HepG2 (cell line): ENCODE data around the gene LRRC3C. TPM values are rescaled to one million over a fixed set of nuclear protein-coding genes. Genes with fewer than 3 reads are reported as not detected.

Experiments used
- ARHGAP35 ChIP-seq: sonication (generic); formaldehyde crosslinking; IDR thresholded peaks from 2 replicates; pipeline ENCODE4 v1.9.0; 2022; ENCODE audit warnings: mild to moderate bottlenecking, inconsistent platforms, moderate library complexity, missing genetic modification reagents, borderline replicate concordance
- EED ChIP-seq: sonication (generic); formaldehyde crosslinking; IDR thresholded peaks from 2 replicates; pipeline ENCODE4 v1.5.0; 2020; ENCODE audit warnings: mild to moderate bottlenecking, missing genetic modification reagents
- ERF ChIP-seq: IDR thresholded peaks from 2 replicates; pipeline ENCODE4 v1.6.1; 2018; ENCODE audit warnings: missing biosample characterization, missing genetic modification reagents
- NFYC ChIP-seq: IDR thresholded peaks from 2 replicates; pipeline ENCODE4 v1.6.1; 2016; ENCODE audit warnings: missing genetic modification reagents, missing compliant biosample characterization
- PRDM15 ChIP-seq: sonication (generic); formaldehyde crosslinking; IDR thresholded peaks from 2 replicates; pipeline ENCODE4 v1.4.0; 2020; ENCODE audit warnings: missing genetic modification reagents
- PRMT3 ChIP-seq: sonication (generic); formaldehyde crosslinking; IDR thresholded peaks from 2 replicates; pipeline ENCODE4 v1.8.1; 2022; ENCODE audit warnings: low read depth, mild to moderate bottlenecking, moderate library complexity, missing genetic modification reagents, borderline replicate concordance
- SKI ChIP-seq: fragments of 450-650 bp; IDR thresholded peaks from one replicate; pipeline ENCODE4 v1.6.1; 2018; ENCODE audit warnings: mild to moderate bottlenecking; ENCODE audit not compliant: partially characterized antibody
- WIZ ChIP-seq: sonication (generic); formaldehyde crosslinking; IDR thresholded peaks from 2 replicates; pipeline ENCODE4 v1.5.1; 2020; ENCODE audit warnings: mild to moderate bottlenecking, missing genetic modification reagents
- ZFYVE20 ChIP-seq: sonication (generic); formaldehyde crosslinking; IDR thresholded peaks from 2 replicates; pipeline ENCODE4 v1.8.0; 2023; ENCODE audit warnings: low read depth, mild to moderate bottlenecking, moderate library complexity, missing genetic modification reagents, borderline replicate concordance
- ZNF30 ChIP-seq: sonication (generic); formaldehyde crosslinking; IDR thresholded peaks from 2 replicates; pipeline ENCODE4 v1.5.0; 2020; ENCODE audit warnings: mild to moderate bottlenecking, missing genetic modification reagents
- ZNF484 ChIP-seq: sonication (generic); formaldehyde crosslinking; IDR thresholded peaks from 2 replicates; pipeline ENCODE4 v1.5.1; 2020; ENCODE audit warnings: mild to moderate bottlenecking, low read depth, missing genetic modification reagents, borderline replicate concordance
- ZNF512 ChIP-seq: sonication (generic); formaldehyde crosslinking; IDR thresholded peaks from 2 replicates; pipeline ENCODE4 v1.4.0; 2020; ENCODE audit warnings: mild to moderate bottlenecking, missing genetic modification reagents
- ZNF703 ChIP-seq: sonication (generic); formaldehyde crosslinking; IDR thresholded peaks from 2 replicates; pipeline ENCODE4 v1.5.1; 2020; ENCODE audit warnings: missing genetic modification reagents, mild to moderate bottlenecking, moderate library complexity, borderline replicate concordance
- polyA plus RNA-seq, 8 experiments: library from polyadenylated mRNA; depleted of rRNA in 3 of 8; stranded (reverse) in 7 of 8; unstranded in 1 of 8; fragments of >200 nt; fragmentation: Illumina TruSeq in 4 of 8; extraction: Trizol in 4 of 8; gene quantifications; 2 replicates each; pipeline versions ENCODE4 v1.2.1 to v1.2.3, GENCODE V29; 2011 to 2016; ENCODE audit warnings: low read depth in 4 of 8, missing spikeins in 1 of 8, mixed read lengths in 1 of 8; ENCODE audit not compliant: insufficient read depth in 1 of 8
- total RNA-seq, 5 experiments: library from RNA; depleted of rRNA; stranded (reverse); fragments of >200 nt; fragmentation: Illumina TruSeq; extraction: Trizol; gene quantifications; 2 replicates each; pipeline ENCODE4 v1.2.3, GENCODE V29; 2016; ENCODE audit warnings: low read depth in 1 of 5
- TF ChIP-seq, protein P1 (sequence below): sonication (generic); formaldehyde crosslinking; IDR thresholded peaks from 2 replicates; pipeline ENCODE4 v1.9.0; 2021; ENCODE audit warnings: missing genetic modification reagents, mild to moderate bottlenecking, borderline replicate concordance
- TF ChIP-seq, protein P2 (sequence below): sonication (generic); formaldehyde crosslinking; IDR thresholded peaks from 2 replicates; pipeline ENCODE4 v1.4.0; 2020; ENCODE audit warnings: missing genetic modification reagents
- TF ChIP-seq, protein P3 (sequence below): sonication (generic); formaldehyde crosslinking; IDR thresholded peaks from 2 replicates; pipeline ENCODE4 v1.8.1; 2022; ENCODE audit warnings: mild to moderate bottlenecking, missing genetic modification reagents

LRRC3C gene
- total and polyA plus RNA-seq, 2 of the 13 experiments (the other 11 are each of a cell fraction or from before 2014, with no cell fraction given), result 0.17 TPM; not detected in 1

GRCh38 chr17:39980351-39981206, 53.0 kb downstream of the LRRC3C start, which contains the start of gene PSMD3 (continued):
- TF ChIP-seq, protein P1, sequence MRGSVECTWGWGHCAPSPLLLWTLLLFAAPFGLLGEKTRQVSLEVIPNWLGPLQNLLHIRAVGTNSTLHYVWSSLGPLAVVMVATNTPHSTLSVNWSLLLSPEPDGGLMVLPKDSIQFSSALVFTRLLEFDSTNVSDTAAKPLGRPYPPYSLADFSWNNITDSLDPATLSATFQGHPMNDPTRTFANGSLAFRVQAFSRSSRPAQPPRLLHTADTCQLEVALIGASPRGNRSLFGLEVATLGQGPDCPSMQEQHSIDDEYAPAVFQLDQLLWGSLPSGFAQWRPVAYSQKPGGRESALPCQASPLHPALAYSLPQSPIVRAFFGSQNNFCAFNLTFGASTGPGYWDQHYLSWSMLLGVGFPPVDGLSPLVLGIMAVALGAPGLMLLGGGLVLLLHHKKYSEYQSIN, result no peak
- TF ChIP-seq ARHGAP35 (CRISPR knock-in tag) (peak; percentile 94), ZNF484 (peak; percentile 95; the same call in 1 of the 2 replicates), PRMT3 (no peak), ZNF30 (CRISPR knock-in tag) (peak; percentile 96), EED (CRISPR knock-in tag) (peak; percentile 62), ZFYVE20 (CRISPR knock-in tag) (0 out of 2 replicates have a peak, but pooled peaks have one; percentile 44), PRDM15 (CRISPR knock-in tag) (peak; percentile 41; the same call in 1 of the 2 replicates), WIZ (CRISPR knock-in tag) (peak; percentile 95; the same call in 1 of the 2 replicates), ERF (CRISPR knock-in tag) (peak; percentile 98), ZNF703 (CRISPR knock-in tag) (peak; percentile 52; the same call in 1 of the 2 replicates), SKI (peak; percentile 53), ZNF512 (CRISPR knock-in tag) (peak; percentile 51; the same call in 1 of the 2 replicates), NFYC (peak; percentile 90)
- TF ChIP-seq, protein P2, sequence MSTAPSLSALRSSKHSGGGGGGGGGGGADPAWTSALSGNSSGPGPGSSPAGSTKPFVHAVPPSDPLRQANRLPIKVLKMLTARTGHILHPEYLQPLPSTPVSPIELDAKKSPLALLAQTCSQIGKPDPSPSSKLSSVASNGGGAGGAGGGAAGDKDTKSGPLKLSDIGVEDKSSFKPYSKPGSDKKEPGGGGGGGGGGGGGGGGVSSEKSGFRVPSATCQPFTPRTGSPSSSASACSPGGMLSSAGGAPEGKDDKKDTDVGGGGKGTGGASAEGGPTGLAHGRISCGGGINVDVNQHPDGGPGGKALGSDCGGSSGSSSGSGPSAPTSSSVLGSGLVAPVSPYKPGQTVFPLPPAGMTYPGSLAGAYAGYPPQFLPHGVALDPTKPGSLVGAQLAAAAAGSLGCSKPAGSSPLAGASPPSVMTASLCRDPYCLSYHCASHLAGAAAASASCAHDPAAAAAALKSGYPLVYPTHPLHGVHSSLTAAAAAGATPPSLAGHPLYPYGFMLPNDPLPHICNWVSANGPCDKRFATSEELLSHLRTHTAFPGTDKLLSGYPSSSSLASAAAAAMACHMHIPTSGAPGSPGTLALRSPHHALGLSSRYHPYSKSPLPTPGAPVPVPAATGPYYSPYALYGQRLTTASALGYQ (CRISPR knock-in tag), result peak; percentile 72
- TF ChIP-seq, protein P3, sequence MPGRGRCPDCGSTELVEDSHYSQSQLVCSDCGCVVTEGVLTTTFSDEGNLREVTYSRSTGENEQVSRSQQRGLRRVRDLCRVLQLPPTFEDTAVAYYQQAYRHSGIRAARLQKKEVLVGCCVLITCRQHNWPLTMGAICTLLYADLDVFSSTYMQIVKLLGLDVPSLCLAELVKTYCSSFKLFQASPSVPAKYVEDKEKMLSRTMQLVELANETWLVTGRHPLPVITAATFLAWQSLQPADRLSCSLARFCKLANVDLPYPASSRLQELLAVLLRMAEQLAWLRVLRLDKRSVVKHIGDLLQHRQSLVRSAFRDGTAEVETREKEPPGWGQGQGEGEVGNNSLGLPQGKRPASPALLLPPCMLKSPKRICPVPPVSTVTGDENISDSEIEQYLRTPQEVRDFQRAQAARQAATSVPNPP (CRISPR knock-in tag), result peak; percentile 95
